Thyroid gland (tissue), 4 donors: ENCODE results near the gene RGS19.

Experiments
- CTCF ChIP-seq, 6 experiments: fragments of 200-600 bp in 3 of 6; fragments of 450-650 bp in 3 of 6; sonication (generic) in 3 of 6; IDR thresholded peaks; one replicate each; pipeline ENCODE4 v1.5.1; 2016 to 2019; ENCODE audit warnings: antibody characterized with exemption in 6 of 6, mild to moderate bottlenecking in 2 of 6, inconsistent platforms in 1 of 6, moderate library complexity in 1 of 6
- POLR2A ChIP-seq, 2 donors: fragments of 450-650 bp; IDR thresholded peaks; one replicate each; pipeline ENCODE4 v1.6.1; 2017; ENCODE audit warnings: antibody characterized with exemption in 2 of 2, mild to moderate bottlenecking in 2 of 2, moderate library complexity in 1 of 2

GRCh38 chr20:64038224-64038564, 41.1 kb downstream of the RGS19 start:
- TF ChIP-seq CTCF (IDR thresholded peaks at IDR 0.05) (no peak), POLR2A (IDR thresholded peaks at IDR 0.05) (no peak)
